RCC 7860 (cell line): ENCODE data around the gene PNRC1.
"Not testable (repeated sequence)": the region's sequence is repeated elsewhere in the genome, so short reads cannot be mapped to it uniquely, and the experiment has no call there.

Experiments used
- DNase-seq: peaks from one replicate; pipeline ENCODE4 v3.0.0-alpha.2; 2015; ENCODE audit warnings: low spot score
- FAIRE-seq: peaks from 2 replicates; lab custom pipeline; 2012; peaks lifted over from hg19 to GRCh38; lab: Jason Lieb, UNC

PNRC1 gene

DNA sequence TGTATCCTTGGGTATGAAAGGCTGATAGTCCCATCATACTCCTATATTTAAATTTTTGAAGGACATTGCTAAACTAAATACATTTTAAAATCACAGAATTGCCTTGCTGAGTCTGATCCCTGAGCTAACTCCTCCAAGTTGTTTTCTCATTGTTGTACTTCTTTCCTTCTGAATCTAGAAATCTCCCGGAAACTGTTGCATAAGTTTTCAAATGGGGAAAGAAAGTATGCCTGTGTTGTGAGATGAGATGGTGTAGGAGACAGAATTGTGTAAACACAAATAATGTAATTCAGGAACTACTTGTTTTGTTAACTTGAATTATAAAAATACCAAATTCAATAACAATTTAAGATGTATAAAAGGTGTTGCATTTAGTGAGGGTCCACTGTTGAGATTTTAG, 7.3 kb downstream of the PNRC1 start:
- FAIRE-seq (no peak), DNase-seq (no peak)

DNA sequence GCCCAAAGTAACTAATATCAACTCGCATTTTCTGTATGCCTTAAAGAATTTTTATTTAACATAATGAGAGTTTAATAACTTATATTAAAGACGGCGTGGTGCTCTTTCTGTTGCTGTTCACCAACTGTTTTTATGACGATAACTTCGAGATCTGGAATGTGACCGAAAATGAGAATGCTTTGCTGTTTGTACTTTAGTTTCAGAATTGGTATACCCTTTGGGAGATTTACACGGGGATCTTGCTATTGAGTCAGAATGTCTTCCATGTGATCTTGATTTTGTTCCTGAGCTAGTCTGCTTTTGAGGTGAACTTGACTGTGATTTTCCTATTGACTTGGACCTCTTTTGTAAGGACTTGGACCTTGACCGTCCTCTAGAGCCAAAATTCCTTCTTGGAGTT, 17.9 kb downstream of the PNRC1 start:
- DNase-seq (no peak), FAIRE-seq (no peak)

DNA sequence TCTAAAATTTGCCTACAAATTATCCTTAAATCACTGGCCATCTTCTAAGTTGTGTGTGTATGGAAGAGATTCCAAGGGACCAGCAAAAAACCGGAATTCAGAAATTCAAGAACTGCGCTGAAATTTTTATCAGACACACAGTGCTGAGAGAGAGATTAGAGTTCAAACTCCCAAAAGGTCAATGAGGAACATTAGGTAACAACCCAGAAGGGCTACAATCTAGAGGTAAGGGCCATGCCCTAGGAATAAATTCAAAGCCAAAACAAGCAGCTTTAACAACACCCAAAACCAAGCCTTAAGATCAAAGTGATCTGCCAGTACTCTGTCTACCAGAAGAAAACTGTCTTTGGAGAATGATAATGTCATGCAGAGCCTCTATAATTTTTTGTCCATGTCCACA, 19.6 kb downstream of the PNRC1 start:
- DNase-seq (no peak), FAIRE-seq (no peak)

DNA sequence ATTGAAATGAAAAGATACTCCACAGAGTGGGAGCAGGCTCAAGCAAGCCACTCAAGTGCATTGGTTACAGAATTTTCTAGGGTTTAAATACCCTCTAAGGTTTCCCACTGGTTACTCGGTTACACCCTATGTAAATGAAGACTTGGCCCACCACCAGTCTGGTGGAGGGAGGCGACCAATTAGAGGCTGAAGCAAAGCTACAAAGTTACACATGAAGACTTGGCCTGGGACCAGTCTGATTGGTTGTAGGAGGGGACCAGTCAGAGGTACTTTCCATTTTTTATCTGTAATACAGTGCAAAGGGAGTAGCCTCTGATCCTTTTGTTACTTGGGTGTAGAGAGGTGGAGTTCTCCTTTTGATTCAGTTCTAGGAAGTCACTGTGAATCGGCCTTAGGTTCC, 29.7 kb downstream of the PNRC1 start:
- FAIRE-seq (no peak), DNase-seq (no peak)

DNA sequence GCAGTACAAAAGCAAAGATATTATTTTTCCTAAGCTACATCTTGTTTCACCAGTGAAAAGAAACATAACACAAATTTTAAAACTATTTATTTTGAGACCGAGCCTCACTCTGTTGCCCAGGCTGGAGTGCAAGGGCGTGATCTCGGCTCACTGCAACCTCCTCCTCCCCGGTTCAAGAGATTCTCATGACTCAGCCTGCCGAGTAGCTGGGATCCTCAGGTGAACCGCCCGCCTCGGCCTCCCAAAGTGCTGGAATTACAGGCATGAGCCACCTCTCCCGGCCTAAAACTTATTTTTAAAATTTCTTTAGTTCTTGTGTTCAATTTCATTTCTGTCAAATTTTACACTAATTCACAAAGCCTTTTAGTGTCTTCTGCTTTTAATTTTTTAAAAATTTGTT, 31.4 kb downstream of the PNRC1 start:
- DNase-seq, result no peak
- no peak for FAIRE-seq

DNA sequence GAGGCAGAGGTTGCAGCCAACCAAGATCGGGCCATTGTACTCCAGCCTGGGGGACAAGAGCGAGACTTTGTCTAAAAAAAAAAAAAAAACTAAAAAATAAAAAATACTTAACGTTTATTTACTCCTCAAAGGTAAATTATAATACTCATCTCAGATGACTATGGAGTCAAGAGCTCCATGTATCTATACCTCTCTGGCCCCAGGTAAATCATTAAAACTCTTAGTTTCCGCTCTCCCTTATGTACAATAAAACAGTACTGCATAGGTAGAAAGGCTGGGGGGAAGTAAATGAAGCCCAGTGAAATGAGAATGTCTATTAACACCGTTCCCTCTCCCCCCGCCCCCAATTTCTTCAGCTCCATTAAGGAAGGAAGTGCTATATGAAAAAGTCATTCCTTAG, 36.2 kb downstream of the PNRC1 start:
- no peak for DNase-seq
- no peak for FAIRE-seq

DNA sequence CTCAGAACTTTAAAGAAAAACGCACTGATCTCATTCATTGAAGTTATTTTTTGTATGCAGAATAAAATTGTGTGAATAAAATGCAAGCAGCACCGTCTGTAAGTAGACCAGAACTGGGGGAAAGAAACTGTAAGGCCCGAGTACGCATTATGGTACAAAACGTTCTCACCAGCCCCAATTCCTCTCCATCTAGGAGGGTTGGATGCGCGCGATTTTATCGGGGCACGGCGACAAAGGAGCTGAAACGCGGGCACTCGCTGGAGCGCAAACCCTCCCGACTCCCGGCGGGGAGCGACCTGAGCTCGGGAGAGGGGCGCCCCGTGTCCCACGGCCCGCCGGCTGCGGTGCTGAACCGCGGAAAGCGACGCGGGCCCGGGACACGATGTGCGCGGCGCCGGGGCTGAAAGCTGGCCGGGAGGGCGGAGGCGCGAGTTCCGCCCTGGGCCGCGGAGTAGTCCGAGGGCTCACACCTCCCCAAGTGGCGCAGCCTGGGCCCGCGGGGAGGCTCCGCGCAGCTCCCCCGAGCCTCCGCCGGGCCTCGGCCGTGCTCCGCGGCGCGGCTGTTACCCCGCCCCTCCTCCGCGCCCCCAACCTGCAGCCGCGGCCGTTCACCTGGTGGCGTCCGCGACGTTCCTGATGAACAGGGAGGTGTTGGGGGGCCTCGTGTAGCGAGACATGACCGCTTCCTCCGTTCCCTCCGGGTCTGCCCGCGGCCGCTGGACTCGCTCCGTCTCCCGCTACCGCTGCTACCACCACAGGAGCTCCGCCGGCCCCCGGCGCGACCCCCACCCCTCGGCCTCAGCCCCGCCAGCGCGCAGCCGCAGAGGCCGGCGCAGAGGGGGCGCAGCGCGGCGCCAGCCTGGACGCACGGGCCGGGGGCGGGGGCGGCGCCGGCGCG, 36.9 kb downstream of the PNRC1 start, which contains the start of gene SRSF12:
SRSF12 (minus strand) TSS at position 861 of the 898 bp plus-strand sequence; CDS start at position 677, 184 bp downstream.
- DNase-seq (no peak), FAIRE-seq (no peak)

DNA sequence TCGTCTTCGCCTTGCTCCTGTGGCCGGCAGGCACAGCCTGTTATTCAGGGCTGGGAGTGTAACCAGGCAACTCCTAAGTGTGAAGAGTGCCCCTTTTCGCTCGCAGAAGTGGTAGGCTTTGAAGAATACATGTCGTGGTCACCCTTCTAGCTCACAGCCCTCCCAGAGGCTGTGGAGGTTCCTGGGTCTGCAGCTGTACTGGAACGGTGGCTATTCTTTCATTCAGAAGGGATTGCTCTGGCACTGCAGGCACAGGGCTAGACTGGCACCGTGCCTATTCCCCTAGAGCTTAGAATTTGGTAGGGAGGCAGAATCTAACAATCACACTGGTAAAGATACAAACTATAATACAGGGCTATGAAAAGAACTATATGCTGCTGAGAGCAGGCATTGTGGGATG, 38.4 kb downstream of the PNRC1 start:
- no peak for DNase-seq
- no peak for FAIRE-seq

DNA sequence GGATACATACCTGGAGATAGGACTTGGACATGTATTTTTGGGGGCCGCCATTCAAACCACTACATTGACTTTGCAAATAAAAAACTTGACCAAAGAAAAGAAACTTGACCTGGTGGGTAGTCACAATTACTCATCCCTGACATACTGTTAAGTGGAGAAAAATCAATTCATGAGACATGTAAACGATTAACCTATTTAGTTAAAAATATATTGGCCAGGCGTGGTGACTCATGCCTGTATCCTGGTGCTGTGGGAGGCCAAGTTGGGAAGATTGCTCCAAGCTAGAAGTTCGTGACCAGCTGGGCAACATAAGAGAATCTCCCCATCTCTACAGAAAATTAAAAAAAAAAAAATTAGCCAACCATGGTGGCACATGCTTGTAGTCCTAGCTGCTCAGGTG, 39.8 kb downstream of the PNRC1 start:
- peak; percentile 99 for FAIRE-seq
- DNase-seq, result peak; percentile 92

DNA sequence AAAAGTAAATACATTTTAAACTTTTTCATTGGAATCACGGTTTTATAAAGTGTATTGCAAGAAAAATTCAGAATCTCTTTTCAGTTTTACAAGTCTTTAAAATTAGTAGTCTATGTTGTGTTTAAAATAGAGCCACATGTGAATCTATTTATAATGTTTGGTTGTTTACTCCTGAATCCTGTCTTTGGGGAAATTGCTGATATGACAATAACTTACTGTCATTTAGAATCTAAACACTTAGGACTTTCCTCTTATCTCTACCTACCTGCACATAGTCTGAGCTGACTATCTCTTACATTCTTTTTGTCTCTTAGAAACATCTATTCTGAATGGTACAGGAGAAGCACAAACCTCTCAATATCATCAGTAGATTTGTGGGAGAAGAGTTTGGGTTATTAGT, 41.4 kb downstream of the PNRC1 start:
- FAIRE-seq (no peak), DNase-seq (no peak)

DNA sequence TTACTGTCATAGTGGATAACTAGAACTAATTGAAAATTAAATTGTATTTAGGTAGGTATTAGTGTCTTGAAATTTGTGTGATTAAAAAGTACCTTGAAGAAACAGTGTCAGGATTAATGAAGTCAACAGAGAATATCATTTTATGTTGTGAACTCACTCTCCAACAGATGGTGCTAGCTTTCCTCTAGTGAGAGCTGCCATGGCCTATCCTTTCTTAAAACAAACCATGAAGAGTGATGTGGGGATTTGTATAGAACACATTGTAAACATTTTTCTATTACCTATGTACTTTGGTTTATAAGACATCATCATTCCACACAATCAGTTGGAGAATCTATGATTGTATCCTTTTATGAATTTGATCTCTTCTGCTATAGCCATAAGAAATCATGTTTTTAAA, 42.1 kb downstream of the PNRC1 start:
- DNase-seq (peak; percentile 29), FAIRE-seq (peak; percentile 69)

DNA sequence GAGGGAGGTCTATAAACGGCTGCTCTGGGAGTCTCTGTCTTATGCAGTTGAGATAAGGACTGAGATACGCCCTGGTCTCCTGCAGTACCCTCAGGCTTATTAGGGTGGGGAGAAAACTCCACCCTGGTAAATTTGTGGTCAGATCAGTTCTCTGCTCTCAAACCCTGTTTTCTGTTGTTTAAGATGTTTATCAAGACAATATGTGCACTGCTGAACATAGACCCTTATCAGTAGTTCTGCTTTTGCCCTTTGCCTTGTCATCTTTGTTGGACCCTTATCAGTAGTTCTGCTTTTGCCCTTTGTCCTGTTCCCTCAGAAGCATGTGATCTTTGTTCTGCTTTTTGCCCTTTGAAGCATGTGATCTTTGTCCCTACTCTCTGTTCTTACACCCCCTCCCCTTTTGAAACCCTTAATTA, 47.7 kb downstream of the PNRC1 start:
- FAIRE-seq, DNase-seq: not testable (repeated sequence)

DNA sequence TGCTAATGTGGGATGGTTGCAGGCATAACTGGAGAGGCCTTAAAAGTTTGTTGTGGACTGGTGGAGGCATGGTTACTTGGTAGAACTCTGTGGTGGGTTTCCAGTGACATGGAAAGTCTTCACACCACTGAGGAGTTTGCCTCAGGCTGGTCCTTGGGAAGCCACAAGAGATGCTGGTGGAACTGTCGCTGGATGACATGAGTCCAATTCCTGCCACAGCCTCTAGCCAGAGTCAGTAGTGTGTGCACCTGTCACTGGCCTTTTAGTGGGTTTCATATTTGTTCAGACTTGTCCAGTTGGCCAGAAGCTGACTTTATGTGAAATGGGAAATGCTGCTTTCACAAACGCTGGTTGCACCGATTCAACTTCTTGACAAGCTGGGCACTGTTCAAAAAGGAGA, 51.0 kb downstream of the PNRC1 start:
- no peak for FAIRE-seq
- DNase-seq, result no peak

DNA sequence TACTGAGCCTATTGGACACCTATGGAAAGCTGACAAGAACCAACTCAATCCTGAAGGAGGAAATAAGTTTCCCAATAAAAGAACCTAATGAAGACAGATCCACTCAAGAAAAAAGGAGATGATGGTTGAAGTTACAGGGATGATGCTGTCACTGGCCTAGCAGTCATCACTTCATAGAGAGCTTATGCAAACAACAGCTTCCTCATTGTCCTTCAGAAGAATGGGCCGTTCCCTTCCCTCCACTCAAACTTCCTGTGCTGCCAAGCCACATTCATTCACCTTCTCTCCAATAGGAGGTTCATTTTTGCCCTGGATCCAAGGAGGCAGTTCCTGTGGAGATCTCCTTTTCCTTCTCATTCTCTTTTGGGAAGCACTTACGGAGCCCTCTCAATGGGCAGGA, 51.5 kb downstream of the PNRC1 start:
- FAIRE-seq, result no peak
- no peak for DNase-seq

DNA sequence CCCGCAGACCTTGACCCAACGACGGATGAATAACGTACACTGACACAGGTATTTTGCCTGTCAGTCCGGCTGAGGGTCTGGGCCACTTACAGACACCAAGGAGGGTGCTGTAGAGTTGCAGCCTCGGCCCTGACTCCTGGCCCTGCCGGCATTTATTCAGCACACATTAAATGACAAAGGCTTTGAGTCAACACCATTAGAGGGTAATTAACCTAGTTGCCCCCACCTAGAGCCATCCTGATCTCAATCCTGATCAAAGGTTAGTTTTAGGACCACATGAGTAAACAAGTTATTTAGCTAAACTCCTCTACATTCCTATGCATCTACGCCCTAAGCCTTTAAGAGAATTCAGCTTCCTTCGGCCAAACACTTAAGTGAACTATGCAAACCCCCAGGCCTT, 53.4 kb downstream of the PNRC1 start:
- no peak for FAIRE-seq
- no peak for DNase-seq

DNA sequence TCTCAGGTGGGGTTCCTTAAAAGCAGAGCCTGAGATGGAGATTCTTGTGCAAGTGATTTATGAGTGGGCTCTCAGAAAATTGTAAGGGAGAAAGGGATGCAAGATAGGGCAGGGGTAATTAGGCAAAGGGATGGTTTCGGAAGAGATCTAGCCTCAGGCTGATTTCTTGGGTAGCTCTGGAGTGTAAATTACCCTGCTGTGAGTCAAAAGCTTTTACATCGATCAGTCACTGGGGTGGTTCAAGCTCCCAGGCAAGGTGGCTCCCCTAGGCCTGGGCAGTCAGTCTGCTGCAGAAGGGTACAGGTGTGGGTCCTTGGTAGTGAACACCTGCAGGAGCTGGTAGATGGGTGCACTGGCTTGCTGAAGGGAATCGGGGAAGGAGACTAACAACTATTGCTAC, 54.2 kb downstream of the PNRC1 start:
- DNase-seq (no peak), FAIRE-seq (no peak)
